GM21526 (cell line): ENCODE measurements around the gene BTBD19.
"Not testable (repeated sequence)": the region's sequence is repeated elsewhere in the genome, so short reads cannot be mapped to it uniquely, and the experiment has no call there.

Source experiments
- ATAC-seq: cut with Tn5 transposase; IDR thresholded peaks from one replicate; pipeline ENCODE4 v1.9.1; 2021; ENCODE audit warnings: moderate library complexity; ENCODE audit not compliant: unreplicated experiment, low FRiP score

Gene BTBD19

DNA sequence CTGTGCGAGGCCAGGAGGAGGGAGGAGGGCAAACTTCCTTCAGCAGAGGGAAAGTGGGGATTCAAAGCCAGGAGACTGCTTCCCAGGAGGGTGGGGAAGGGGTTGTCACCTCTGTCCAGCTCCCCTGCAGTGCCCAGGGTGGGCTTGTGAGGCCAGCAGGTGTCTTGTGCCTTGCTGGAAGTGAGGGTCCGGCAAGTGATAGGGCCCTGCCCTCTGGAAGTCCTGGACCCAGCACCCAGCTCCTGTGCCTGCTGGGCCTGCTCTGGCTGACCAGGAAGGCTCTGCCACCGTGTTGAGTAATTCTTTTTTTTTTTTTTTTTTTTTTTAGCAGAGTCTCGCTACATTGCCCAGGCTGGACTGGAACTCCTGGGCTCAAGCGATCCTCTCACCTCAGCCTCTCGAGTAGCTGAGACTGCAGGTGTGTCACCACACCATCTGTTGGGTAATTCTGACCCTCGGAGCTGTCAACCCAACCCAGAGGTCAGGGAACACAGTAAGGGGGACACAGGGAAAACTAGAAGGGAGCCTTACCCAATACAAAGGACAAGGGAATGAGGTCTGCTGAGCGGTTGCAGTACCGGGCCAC, 21.4 kb upstream of the BTBD19 start:
- no peak for ATAC-seq

DNA sequence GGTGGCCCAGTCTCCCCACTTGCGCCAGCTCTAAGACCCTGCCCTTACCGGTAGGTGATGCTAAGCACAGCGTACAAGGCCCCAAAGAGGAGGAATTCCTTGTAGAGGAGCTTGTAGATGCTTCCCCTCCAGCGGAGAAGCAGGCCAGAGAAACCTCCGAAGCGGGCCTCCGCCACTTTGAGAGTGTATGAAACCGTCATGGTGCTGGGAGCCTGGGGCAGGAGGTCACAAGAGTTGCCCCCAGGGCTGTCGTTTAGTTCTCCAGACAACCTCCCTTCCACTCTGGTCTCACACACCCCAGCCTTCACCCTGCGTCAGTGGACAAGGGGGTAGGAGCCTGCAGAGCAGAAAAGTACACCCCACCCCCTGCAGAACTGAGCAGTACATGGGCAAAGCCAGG, 20.8 kb upstream of the BTBD19 start:
- ATAC-seq, result no peak

DNA sequence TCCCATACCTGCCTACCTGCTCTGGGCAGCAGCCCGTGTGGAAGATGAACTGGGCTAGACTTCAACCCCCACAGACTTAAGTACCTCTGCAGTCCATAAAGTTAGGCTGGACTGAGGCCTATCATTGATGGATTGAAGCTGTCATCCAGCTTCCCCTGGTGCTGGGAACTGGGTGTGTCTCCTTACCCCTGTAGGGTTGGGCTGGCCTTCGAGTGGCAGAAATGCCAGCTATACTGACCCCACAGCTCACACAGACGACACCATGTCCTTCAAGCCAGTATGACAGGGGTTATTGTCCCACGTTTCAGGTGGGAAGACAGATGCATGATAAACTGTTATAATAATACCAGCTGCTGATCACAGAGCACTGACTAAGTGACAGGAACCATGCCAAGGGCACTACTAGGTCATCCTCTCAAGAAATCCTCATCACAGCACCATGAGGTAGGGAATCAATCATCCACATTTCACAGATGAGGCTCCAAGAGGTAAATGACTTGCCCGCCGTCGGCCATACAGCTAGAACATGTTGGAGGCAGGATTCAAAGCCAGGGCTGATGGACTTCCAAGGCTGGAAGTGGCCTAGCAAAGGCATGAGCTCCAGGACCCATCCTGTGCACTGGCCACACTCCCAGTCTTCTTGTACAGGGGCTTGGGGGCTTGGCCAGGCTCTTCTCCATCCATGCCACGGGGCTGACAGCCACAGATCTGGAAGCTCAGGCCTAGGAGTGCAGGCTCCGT, 20.0 kb upstream of the BTBD19 start, which contains the start of gene BEST4:
Gene BEST4, minus strand, starts transcription at position 51 of the 741 bp plus-strand sequence. CDS start 465 bp downstream, outside the sequence.
- no peak for ATAC-seq

DNA sequence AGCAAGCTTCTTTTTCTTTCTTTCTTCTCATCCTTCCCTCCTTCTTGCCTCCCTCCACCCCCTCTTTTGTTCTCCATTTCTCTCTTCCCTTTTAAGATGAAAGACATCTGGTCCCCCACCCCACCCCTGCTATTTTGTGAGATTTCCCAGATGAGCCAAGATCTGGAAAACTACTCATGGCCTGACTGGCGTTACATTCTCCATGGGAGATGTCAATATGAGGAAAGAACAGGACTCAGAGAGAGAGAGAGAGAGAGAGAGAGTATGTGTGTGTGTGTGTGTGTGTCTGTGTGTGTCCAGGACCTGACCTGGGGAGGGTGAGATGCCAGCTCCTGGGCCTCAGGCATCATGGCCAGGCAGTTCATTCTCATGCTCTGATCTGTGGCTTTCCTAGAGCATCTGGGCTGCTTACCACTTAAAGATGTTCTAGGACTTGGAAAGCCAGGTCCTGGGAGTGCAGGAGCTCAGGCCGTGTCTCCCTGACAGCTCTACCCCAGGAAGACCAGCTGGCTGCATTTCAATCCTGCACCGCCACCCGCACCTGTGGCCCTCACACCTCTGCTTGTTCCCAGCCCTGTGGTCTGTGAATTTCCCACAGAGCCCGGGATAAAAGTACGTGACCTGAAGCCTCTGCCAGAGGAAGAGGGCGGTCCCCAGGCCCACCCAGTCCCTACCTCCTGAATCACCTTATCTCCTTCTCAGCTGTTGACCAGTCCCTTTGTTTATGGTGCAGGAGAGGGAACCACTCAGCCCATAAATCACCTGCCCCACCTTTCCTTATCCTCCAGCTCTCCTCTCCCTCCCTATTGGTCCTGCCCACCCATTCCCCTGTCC, 17.1 kb upstream of the BTBD19 start:
- ATAC-seq, result no peak

DNA sequence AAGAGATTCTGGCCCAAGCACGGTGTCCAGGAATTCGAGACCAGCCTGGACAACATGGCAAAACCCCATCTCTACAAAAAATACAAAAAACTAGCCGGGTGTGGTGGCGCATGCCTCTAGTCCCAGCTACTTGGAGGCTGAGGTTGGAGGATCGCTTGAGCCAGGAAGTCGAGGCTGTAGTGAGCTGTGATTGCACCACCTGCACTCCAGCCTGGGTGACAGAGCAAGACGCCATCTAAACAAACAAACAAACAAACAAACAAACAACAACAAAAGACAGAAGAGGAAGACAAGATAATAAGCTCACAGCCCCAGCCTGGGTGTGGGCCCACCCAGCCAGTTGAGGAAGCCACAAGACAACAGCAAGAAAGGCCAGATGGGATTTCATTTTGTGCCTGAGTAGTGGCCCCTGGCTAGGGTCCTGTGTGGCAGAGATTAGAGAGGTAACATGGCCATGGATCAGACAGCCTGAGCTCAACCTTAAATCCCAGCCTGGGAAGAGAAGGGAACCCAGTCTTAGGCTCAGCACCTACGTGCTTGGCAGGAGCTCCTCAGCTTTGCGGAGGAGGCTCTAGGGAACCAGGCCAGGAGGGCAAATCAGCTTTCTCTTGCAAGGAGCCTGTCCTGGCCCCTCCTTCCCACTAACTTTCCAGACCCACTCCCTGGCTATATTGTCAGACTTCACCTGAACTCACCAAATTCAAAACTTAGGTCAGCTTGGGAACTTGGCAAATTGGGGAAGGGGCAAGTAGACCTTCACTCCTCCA, 15.4 kb upstream of the BTBD19 start:
- no peak for ATAC-seq

DNA sequence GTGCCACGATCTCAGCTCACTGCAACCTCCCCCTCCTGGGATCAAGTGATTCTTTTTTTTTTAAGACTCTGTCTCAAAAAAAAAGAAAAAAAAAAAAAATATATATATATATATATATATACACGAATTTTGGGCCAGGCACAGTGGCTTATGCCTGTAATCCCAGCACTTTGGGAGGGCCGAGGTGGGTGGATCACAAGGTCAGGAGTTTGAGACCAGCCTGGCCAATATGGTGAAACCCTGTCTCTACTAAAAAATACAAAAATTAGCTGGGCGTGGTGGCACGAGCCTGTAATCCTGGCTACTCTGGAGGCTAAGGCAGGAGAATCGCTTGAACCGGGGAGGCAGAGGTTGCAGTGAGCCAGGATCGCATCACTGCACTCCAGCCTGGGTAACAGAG, 10.4 kb upstream of the BTBD19 start:
- ATAC-seq, result not testable (repeated sequence)

DNA sequence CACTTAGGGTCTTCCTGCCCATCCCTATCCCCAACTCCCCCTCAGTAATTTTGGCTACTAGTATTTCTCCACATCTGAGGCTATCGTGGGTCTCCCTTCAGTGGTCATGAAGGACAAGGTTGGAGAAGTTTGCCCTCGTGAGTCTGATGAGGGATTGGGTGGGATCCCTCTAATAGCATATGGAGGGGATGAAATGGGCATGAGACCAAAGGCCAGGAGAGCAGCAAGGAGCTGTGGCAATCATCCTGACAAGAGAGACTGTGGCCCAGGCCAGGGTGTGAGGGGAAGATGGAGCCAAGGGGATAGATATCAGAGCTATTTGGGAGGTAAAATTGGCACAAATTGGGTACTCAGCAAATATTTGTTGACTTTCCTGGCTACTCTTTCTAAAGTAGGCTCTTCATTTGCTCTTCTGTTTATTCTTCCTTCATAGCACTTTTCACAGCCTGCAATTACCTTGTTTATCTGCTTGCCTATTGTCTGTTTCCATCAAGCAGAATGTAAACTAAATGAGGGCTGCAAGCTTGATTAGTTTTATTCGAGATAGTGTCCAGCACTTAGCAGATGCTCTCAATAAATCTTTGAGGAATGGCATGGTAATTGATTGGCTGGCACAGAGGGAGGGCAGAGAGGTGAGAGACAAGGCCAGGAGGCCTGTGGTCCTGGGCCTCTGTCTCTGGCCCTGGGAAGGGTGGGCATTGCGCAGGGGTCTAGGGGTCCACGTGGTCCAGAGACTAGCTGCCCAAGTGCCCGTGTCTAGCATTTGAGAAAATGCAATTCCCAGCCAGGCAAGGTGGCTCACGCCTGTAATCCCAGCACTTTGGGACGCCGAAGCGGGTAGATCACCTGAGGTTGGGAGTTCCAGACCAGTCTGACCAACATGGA, 9.6 kb upstream of the BTBD19 start:
- ATAC-seq, result no peak

DNA sequence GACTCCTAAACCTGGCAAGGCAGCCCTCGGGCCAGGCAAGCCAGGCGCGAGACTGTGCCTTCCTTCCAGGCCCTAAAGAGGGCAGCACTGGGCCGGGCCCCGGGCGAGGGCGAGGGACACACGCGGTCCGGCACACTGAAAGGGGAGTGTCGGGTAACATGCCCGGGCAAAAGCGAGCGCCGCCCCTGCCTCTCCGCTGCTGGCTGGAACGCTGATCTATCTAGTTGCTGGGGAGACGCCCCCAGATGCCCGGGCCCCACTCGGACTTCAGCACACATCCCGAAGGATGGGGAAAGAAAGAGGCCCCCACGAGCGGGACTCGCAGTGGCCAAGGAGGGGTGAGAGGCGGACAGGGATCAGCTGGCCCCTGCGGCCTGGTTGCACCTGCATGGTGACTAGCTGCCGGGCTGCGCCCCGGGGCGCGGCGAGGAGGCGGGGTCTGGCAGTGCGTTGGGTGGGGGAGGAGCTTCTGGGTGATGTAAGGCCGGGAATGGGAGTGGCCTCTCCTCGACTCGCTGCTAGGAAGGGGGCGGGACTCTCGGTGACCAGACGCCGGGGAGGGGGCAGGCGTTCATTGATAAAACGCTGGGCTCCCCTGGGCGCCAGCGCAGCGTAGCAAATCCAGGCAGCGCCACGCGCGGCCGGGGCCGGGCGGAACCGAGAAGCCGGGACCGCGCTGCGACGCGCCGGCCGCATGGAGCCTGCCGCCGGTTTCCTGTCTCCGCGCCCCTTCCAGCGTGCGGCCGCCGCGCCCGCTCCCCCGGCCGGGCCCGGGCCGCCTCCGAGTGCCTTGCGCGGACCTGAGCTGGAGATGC, 8.3 kb upstream of the BTBD19 start, which contains the start of gene PLK3:
Gene PLK3, plus strand, starts transcription at position 608 of the 815 bp plus-strand sequence. Its CDS starts 87 bp downstream, at position 695.
- peak; percentile 71 for ATAC-seq

DNA sequence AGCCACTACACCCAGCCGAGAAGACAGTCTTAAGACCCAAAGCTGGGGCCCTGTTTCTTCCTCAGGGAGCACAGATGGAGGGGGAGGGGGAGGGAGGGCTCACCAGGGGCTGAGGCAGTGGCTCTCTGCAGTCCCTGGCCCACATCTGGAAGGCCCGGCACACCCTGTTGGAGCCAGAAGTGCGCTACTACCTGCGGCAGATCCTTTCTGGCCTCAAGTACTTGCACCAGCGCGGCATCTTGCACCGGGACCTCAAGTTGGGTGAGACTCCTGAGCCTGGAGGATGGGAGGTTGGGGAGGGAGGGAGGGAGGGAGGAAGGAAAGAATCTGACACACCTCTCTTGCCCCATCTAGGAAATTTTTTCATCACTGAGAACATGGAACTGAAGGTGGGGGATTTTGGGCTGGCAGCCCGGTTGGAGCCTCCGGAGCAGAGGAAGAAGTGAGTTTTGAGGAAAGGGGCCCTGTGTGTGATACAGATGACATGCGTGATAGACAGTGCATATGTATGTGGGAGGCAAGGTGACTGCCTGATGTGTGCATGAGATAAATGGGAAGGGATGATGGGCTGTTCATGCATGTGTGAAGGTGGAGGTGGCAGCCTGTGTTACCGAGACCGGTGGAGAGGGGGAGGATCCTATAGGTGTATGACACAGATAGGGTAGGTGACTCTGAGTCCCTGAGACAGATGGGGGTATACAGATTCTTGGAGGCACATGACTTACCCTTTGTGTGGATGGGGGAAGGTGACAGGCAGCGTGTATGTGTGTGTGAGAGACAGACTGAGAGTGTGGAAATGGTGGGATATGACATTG, 6.6 kb upstream of the BTBD19 start:
- no peak for ATAC-seq

DNA sequence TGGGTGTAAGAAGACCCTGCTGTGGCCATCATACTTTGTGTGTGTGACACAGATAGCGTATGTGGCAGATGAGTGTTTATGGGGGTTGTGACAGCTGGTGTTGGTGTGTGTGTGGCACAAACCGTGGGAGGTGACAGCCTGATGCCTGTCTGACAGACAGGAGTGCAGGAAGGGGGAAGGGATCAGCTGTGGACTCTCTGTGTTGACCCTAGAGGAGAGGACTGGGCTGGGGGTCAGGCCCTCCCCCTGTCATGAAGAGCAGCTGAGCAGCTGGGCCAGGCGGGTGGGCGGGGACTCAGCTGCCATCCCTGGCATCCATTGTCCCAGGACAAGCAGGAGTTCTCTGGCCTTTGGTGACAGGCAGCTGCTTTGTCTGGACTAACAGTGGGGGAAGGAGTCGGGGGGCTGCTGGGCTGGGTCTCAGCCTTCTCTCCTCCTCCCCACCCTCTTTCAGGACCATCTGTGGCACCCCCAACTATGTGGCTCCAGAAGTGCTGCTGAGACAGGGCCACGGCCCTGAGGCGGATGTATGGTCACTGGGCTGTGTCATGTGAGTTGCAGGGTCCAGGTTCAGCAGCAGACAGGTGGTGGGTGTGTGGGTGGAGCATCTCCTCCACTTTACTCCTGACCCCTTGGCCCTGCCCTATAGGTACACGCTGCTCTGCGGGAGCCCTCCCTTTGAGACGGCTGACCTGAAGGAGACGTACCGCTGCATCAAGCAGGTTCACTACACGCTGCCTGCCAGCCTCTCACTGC, 5.8 kb upstream of the BTBD19 start:
- ATAC-seq, result no peak

DNA sequence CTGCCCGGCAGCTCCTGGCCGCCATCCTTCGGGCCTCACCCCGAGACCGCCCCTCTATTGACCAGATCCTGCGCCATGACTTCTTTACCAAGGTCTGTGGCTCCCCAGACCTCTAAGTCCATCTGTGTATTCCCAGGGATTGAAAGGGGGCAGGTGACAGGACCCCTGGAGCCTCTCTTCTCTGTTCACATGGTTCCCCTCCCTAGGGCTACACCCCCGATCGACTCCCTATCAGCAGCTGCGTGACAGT, 5.3 kb upstream of the BTBD19 start:
- ATAC-seq, result no peak

DNA sequence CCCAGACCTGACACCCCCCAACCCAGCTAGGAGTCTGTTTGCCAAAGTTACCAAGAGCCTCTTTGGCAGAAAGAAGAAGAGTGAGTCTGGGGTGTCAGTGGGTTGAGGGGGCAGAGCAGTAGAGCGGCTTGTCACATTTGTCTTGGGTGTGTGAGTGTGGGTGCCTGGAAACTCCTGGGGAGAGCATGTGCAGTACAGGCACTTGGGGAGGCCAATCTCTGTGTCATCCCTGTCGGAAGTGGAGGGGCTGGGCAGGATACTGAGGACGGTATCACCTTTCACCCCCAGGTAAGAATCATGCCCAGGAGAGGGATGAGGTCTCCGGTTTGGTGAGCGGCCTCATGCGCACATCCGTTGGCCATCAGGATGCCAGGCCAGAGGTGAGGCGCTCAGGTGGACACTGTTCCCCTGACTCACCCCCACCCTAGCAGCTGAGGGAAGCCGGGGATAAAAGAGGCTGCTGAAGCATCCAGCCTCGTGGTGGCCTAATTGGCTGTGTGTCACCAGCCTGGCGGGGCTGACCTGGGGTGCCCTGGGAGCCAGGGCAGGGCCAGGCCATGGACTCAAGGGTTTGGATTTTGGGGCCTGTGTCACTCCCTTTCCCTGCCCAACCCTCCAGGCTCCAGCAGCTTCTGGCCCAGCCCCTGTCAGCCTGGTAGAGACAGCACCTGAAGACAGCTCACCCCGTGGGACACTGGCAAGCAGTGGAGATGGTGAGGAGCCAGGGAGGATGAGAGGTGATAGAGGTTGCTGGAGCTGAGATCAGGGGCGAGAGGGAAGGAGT, 4.8 kb upstream of the BTBD19 start:
- no peak for ATAC-seq

DNA sequence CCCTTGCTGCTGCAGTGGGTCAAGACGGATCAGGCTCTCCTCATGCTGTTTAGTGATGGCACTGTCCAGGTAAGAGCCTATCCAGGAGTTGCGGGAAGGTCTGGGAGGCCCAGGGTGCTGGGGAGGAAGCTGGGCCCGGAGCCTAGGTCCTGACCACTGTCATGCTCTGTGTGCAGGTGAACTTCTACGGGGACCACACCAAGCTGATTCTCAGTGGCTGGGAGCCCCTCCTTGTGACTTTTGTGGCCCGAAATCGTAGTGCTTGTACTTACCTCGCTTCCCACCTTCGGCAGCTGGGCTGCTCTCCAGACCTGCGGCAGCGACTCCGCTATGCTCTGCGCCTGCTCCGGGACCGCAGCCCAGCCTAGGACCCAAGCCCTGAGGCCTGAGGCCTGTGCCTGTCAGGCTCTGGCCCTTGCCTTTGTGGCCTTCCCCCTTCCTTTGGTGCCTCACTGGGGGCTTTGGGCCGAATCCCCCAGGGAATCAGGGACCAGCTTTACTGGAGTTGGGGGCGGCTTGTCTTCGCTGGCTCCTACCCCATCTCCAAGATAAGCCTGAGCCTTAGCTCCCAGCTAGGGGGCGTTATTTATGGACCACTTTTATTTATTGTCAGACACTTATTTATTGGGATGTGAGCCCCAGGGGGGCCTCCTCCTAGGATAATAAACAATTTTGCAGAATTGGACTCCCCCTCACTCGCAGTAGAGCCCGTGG, 2.9 kb upstream of the BTBD19 start:
- ATAC-seq, result no peak

DNA sequence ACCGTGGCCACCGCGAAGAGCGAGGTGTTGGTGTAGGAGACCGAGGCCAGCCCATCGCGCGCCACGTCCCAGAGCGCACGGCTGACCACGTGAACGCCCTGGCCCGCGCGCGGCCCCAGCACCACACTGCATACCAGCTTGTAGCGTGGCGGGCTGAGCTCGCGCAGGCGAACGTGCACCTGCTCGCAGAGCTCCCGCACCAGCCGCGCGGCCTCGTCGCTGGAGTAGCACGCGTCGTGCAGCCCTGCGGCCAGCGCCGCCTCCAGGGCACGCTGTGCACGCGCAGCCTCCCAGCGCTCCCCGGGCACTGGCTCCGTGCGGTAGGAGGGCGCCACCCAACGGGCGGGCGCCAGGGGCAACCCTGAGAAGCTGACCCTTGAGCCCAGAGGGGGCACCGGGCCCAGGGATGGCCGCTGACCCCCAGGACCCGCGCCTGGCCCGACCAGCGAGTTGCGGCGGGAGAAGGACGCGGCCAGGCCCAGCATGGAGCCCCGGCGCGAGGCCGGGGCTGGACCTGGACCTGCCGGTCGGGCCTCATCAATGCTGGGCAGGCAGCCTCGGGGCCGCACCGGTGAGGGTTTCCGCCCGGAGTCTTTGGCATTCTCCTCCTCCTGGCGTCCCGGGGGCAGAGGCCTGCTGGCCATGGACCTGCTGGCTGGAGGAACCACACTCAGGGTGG, 2.2 kb upstream of the BTBD19 start:
- no peak for ATAC-seq

DNA sequence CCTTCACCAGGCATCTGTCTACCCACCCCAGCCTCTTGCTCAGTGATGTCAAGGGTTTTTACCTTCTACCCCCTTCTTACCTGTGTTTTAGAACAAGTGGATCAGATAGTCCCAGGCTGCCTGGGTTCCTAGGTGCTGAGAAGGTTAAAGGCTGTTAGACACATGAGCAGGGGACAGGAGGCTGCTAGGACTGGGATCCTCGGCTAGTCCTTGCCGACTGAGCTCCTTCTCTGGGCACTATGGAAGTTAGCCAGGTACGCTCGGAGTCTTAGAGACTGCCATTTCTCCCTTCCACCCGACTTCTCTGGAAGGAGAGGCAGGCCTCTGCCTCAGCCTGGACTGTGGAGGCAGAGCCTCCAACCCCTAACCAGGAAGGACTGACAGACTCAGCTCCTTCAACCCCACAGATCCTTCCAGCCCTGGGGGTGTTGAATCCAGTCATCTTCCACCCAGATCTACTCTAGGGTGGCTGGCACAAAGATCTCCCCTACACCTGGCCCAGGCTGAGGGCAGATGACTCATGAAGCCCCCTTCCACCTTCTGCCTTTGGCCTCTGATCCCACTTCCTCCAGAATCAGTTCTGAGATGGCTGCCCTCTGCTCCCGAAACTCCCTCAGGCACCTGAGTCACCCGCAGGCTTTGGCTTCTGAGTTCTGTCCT, 1.5 kb upstream of the BTBD19 start, which contains the start of gene DYNLT4:
Gene DYNLT4, minus strand, starts transcription at position 648 of the 660 bp plus-strand sequence. CDS start 683 bp downstream, outside the sequence.
- ATAC-seq, result no peak
